ENCODE measurements around the gene LEMD2. TPM values are rescaled to one million over a fixed set of nuclear protein-coding genes. Genes with fewer than 3 reads are reported as not detected.

LEMD2 gene
- total and polyA plus RNA-seq, 2 of the 4 experiments (the other 2 are of a cell fraction): 26.5 to 43.6 TPM

DNA sequence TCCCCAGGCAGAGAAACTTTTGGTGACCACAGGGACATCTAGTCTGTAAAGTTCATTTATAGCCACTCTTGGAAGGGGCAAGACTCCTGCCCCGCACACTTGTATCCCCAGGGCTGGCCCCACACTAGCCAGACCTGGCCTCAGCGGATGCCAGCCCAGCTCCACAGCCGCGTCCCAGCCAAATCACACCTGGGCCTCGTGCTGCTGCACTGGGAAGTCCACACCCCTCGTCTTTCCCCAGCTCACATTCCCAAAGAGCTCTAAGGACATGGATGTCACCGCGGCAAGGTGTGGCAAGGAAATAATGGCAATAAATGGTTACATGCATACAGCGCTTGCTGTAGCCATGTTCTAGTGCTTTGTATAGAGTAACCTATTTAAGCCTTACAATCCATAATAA is 50.8 kb downstream of the LEMD2 start:
- H3K23ac ChIP-seq (ENCODE audit: low read depth, low read length): no peak overlapping the region
- no peak overlapping the region for H3K14ac ChIP-seq (replicated peaks; ENCODE audit: low read depth, low read length)
- no peaks in the 10 kb centered on the region for H3K79me1 ChIP-seq (ENCODE audit: low read depth in 1 of 2, low read length in 2 of 2)
- no peak overlapping the region for H4K8ac ChIP-seq (ENCODE audit: low read depth in 2 of 2, low read length in 2 of 2)
- ChIA-PET CTCF (interaction anchor here (0.5 kb wide), 1 partner anchor 677 kb away, joined by 9 read pairs; no protein-coding TSS in a partner anchor), POLR2A (ENCODE audit: unreplicated experiment) (no interaction called here)
- H2BK20ac ChIP-seq (ENCODE audit: low read depth, low read length): no peak overlapping the region
- H3K27ac ChIP-seq (ENCODE audit: insufficient read depth, low read length): no peak overlapping the region
- TF ChIP-seq MAZ (IDR thresholded peaks at IDR 0.05; ENCODE audit: borderline replicate concordance, low read depth, low read length) (no peak), RAD21 (IDR thresholded peaks at IDR 0.05; ENCODE audit: low read length) (no peak), MXI1 (IDR thresholded peaks at IDR 0.05; ENCODE audit: borderline replicate concordance, low read depth, low read length) (no peak), ELK1 (IDR thresholded peaks at IDR 0.05; ENCODE audit: borderline replicate concordance, low read depth, low read length) (no peak), BHLHE40 (IDR thresholded peaks at IDR 0.05; ENCODE audit: low read depth, low read length) (no peak), CTCF (conservative IDR thresholded peaks at IDR 0.05; ENCODE audit: low read depth, low read length) (no peak), RCOR1 (IDR thresholded peaks at IDR 0.05; ENCODE audit: insufficient replicate concordance, low read length) (no peak), RFX5 (IDR thresholded peaks at IDR 0.05; ENCODE audit: low read depth, low read length) (no peak), CEBPB (IDR thresholded peaks at IDR 0.05; ENCODE audit: low read depth, low read length) (no peak), NFE2L2 (IDR thresholded peaks at IDR 0.05; ENCODE audit: low read depth, low read length) (no peak), SMC3 (IDR thresholded peaks at IDR 0.05; ENCODE audit: low read depth, low read length) (no peak), MAFK (IDR thresholded peaks at IDR 0.05; ENCODE audit: low read depth, low read length) (no peak)
- TF ChIP-seq, protein P1, sequence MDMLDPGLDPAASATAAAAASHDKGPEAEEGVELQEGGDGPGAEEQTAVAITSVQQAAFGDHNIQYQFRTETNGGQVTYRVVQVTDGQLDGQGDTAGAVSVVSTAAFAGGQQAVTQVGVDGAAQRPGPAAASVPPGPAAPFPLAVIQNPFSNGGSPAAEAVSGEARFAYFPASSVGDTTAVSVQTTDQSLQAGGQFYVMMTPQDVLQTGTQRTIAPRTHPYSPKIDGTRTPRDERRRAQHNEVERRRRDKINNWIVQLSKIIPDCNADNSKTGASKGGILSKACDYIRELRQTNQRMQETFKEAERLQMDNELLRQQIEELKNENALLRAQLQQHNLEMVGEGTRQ (IDR thresholded peaks at IDR 0.05; ENCODE audit: low read depth, low read length): no peak
- H4K20me1 ChIP-seq (ENCODE audit: insufficient read depth, low read length): no peaks in the 10 kb centered on the region; the same call in 1 of the 2 replicates
- H3K4me2 ChIP-seq (ENCODE audit: low read depth, low read length): no peak overlapping the region
- intact Hi-C loops (cut with micrococcal nuclease): no loop called here
- ATAC-seq (ENCODE audit: low read depth): no peak
- no peak overlapping the region for H3K4me3 ChIP-seq (ENCODE audit: insufficient read depth, low read depth, low read length)
- in situ Hi-C loops (cut with MboI; ENCODE audit: low sequenced_read_pairs): no loop called here
- no peak overlapping the region for H4K5ac ChIP-seq (ENCODE audit: low read depth, low read length)
- no peak overlapping the region for H2BK15ac ChIP-seq (ENCODE audit: low read depth, low read length)
- H2AFZ ChIP-seq (replicated peaks; ENCODE audit: low read length, poor library complexity): no peak overlapping the region
- WGBS, 2 experiments (ENCODE audit: extremely low coverage in 2 of 2, insufficient read length in 1 of 2): 90% methylated on average over 2 of the region's 9 CpGs; no CpG with 5 or more reads in 1 of the 2 experiments
- no peak overlapping the region for H3K4ac ChIP-seq (ENCODE audit: low read depth, low read length)
- no peaks in the 10 kb centered on the region for H3K9me1 ChIP-seq (ENCODE audit: insufficient read depth, low read length)
- DNase-seq: no peak
- no peak overlapping the region for H2AK9ac ChIP-seq (replicated peaks; ENCODE audit: low read depth, low read length, poor library complexity)
- H3K4me1 ChIP-seq (ENCODE audit: control insufficient read depth, insufficient read depth, low read length): no peaks in the 10 kb centered on the region
- dilution Hi-C loops (cut with HindIII; ENCODE audit: low sequenced_read_pairs, unreplicated experiment): no loop called here
- no peak overlapping the region for H3K56ac ChIP-seq (ENCODE audit: extremely low read depth, insufficient read depth, low read length)
- no peak overlapping the region for H3K9ac ChIP-seq (ENCODE audit: low read depth, low read length)
- H4K91ac ChIP-seq (ENCODE audit: insufficient read depth, low read depth, low read length): no peak overlapping the region
- no peak overlapping the region for H2AK5ac ChIP-seq (ENCODE audit: low read depth, low read length)
- H3K18ac ChIP-seq (ENCODE audit: low read depth, low read length): no peak overlapping the region
- no peaks in the 10 kb centered on the region for H3K9me3 ChIP-seq (ENCODE audit: control insufficient read depth, insufficient read depth, low read length)
- no TSS peak for BruUV-seq (replicated peaks)
- H2BK5ac ChIP-seq (ENCODE audit: low read depth, low read length, poor library complexity, severe bottlenecking): no peak overlapping the region
- H2BK120ac ChIP-seq (ENCODE audit: low read depth, low read length): no peak overlapping the region
- peaks cover 7% of the 10 kb centered on the region; the same call in 1 of the 2 replicates for H3K27me3 ChIP-seq (ENCODE audit: control insufficient read depth, insufficient read depth, low read length)
- no peaks in the 10 kb centered on the region for H3K36me3 ChIP-seq (ENCODE audit: control insufficient read depth, insufficient read depth, low read length)
